GM23338 (cell line): ENCODE data around the gene SERPINB8. TPM values are rescaled to one million over a fixed set of nuclear protein-coding genes. Genes with fewer than 3 reads are reported as not detected.
"Not testable (repeated sequence)": the region's sequence is repeated elsewhere in the genome, so short reads cannot be mapped to it uniquely, and the experiment has no call there.

Experiments
- ATAC-seq: fragments of 200-7000 bp; cut with Tn5 transposase; 3 replicates; pipeline ENCODE4 v1.9.1; 2020
- DNase-seq: peaks from one replicate; pipeline ENCODE4 v3.0.0-alpha.2; 2015; ENCODE audit warnings: low spot score
- H2AFZ ChIP-seq: fragments of 200-600 bp; sonication (generic); 2 replicates; pipeline ENCODE4 v1.8.0; 2016; ENCODE audit warnings: antibody characterized with exemption, mild to moderate bottlenecking, moderate library complexity
- H3F3A ChIP-seq: fragments of 200-600 bp; sonication (generic); replicated peaks from 2 replicates; pipeline ENCODE4 v1.8.0; 2017; ENCODE audit warnings: antibody characterized with exemption, mixed run types, low read depth
- H3K27ac ChIP-seq: fragments of 200-600 bp; sonication (generic); 2 replicates; pipeline ENCODE4 v1.6.1; 2016; ENCODE audit warnings: low read depth
- H3K27me3 ChIP-seq: fragments of 200-600 bp; sonication (generic); 2 replicates; pipeline ENCODE4 v1.8.0; 2016; ENCODE audit warnings: mild to moderate bottlenecking, mixed run types, moderate library complexity; ENCODE audit not compliant: insufficient read depth
- H3K36me3 ChIP-seq: fragments of 200-600 bp; sonication (generic); 2 replicates; pipeline ENCODE4 v1.8.0; 2016; ENCODE audit warnings: mild to moderate bottlenecking; ENCODE audit not compliant: insufficient read depth
- H3K4me1 ChIP-seq: fragments of 200-600 bp; sonication (generic); 2 replicates; pipeline ENCODE4 v1.8.0; 2016; ENCODE audit warnings: mild to moderate bottlenecking, moderate library complexity; ENCODE audit not compliant: insufficient read depth
- H3K4me2 ChIP-seq: fragments of 200-600 bp; sonication (generic); 2 replicates; pipeline ENCODE4 v1.7.1; 2017; ENCODE audit warnings: mixed run types
- H3K4me3 ChIP-seq: fragments of 200-600 bp; sonication (generic); 2 replicates; pipeline ENCODE4 v1.6.1; 2016; ENCODE audit warnings: mixed run types
- H3K79me2 ChIP-seq: fragments of 200-600 bp; sonication (generic); replicated peaks from 2 replicates; pipeline ENCODE4 v1.8.0; 2017; ENCODE audit warnings: mild to moderate bottlenecking; ENCODE audit not compliant: insufficient read depth
- H3K9me2 ChIP-seq: fragments of 200-600 bp; sonication (generic); 2 replicates; pipeline ENCODE4 v1.8.0; 2017; ENCODE audit not compliant: insufficient read depth
- H4K20me1 ChIP-seq: fragments of 200-600 bp; sonication (generic); replicated peaks from 2 replicates; pipeline ENCODE4 v1.8.0; 2017; ENCODE audit warnings: mild to moderate bottlenecking; ENCODE audit not compliant: insufficient read depth
- H3K27ac Mint-ChIP-seq: 2 replicates; pipeline ENCODE4 v1.8.0; 2020; ENCODE audit warnings: inconsistent platforms, mild to moderate bottlenecking, moderate library complexity, mixed read lengths
- H3K27me3 Mint-ChIP-seq: 3 replicates; pipeline ENCODE4 v1.8.0; 2022; ENCODE audit warnings: low read depth, mild to moderate bottlenecking, moderate library complexity, mixed read lengths, inconsistent platforms; ENCODE audit not compliant: insufficient read depth, poor library complexity
- H3K36me3 Mint-ChIP-seq: 3 replicates; pipeline ENCODE4 v1.8.0; 2021; ENCODE audit warnings: low read depth, mild to moderate bottlenecking, inconsistent platforms, moderate library complexity, mixed read lengths
- H3K4me1 Mint-ChIP-seq: 3 replicates; pipeline ENCODE4 v1.8.0; 2020; ENCODE audit warnings: mild to moderate bottlenecking, inconsistent platforms, mixed read lengths
- H3K4me3 Mint-ChIP-seq: 3 replicates; pipeline ENCODE4 v1.8.0; 2021; ENCODE audit warnings: moderate library complexity, mild to moderate bottlenecking, inconsistent platforms, mixed read lengths
- H3K9me3 Mint-ChIP-seq: 3 replicates; pipeline ENCODE4 v1.8.0; 2020; ENCODE audit warnings: moderate library complexity, mild to moderate bottlenecking, inconsistent platforms, mixed read lengths
- NANOG ChIP-seq: IDR thresholded peaks from 2 replicates; pipeline ENCODE4 v1.6.1; 2016; ENCODE audit warnings: antibody characterized with exemption, borderline replicate concordance
- POLR2AphosphoS5 ChIP-seq: IDR thresholded peaks from 2 replicates; pipeline ENCODE4 v1.6.1; 2016; ENCODE audit warnings: antibody characterized with exemption, low read depth
- polyA plus RNA-seq: library from polyadenylated mRNA; unstranded; fragments of >200 nt; fragmentation: Nextera tagmentation; extraction: Ambion mirVana; gene quantifications from 2 replicates; pipeline ENCODE4 v1.2.1, GENCODE V29; 2016
- total RNA-seq: library from RNA; depleted of rRNA; stranded (reverse); fragments of >200 nt; shearing (Covaris generic); gene quantifications from 2 replicates; pipeline ENCODE4 v1.2.3, GENCODE V29; 2014
- TF ChIP-seq, protein P1 (sequence below): IDR thresholded peaks from 2 replicates; pipeline ENCODE4 v1.6.1; 2016; ENCODE audit warnings: antibody characterized with exemption
- TF ChIP-seq, protein P2 (sequence below), 2 experiments: fragments of 200-600 bp in 1 of 2; sonication (generic) in 1 of 2; conservative IDR thresholded peaks; 2 replicates each; pipeline versions ENCODE4 v1.5.1 to v1.6.1; 2016 to 2017; ENCODE audit warnings: antibody characterized with exemption in 2 of 2, low read depth in 2 of 2, mild to moderate bottlenecking in 2 of 2, moderate library complexity in 1 of 2
- TF ChIP-seq, protein P3 (sequence below): fragments of 250-450 bp; sonication (Bioruptor Pico); IDR thresholded peaks from 2 replicates; pipeline ENCODE4 v1.5.0; 2020; ENCODE audit warnings: mild to moderate bottlenecking, moderate library complexity

SERPINB8 gene
- total and polyA plus RNA-seq, 2 experiments from 2014 or later = 0.50 to 2.1 TPM

DNA sequence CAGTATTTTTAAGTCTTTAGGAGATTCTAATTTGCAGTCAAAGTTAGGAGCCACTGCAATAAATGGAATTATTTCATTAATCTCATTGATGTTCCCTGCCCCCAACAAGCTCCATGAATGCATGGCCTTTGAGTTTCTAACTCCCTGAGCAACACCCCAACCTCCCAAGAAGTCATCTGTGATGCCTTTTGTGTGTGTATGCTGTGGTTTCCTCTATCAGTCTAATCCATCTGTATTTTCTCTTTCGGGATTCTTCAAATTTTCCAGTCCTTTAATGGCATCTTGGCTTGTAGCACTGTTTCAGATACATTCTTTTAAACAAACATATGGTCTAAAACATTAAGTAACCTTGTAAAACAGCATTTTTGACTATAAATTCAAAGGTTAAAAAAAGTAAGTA is 45.3 kb upstream of the SERPINB8 start:
- Histone ChIP-seq H3K4me1 (no peaks in the 10 kb centered on the region), H4K20me1 (no peaks in the 10 kb centered on the region), H3K27ac (no peak overlapping the region), H3K4me3 (no peak overlapping the region), H3K79me2 (no peaks in the 10 kb centered on the region), H3K4me2 (no peak overlapping the region), H3F3A (no peaks in the 10 kb centered on the region), H3K36me3 (no peaks in the 10 kb centered on the region), H3K9me2 (no peaks in the 10 kb centered on the region; the same call in 1 of the 2 replicates), H3K27me3 (no peaks in the 10 kb centered on the region), H2AFZ (no peak overlapping the region)
- DNase-seq = no peak
- Mint-ChIP-seq H3K36me3 (no peaks in the 10 kb centered on the region), H3K27ac (no peak overlapping the region), H3K9me3 (no peaks in the 10 kb centered on the region), H3K4me1 (no peaks in the 10 kb centered on the region), H3K27me3 (no peaks in the 10 kb centered on the region), H3K4me3 (no peak overlapping the region)
- ATAC-seq = no peak
- TF ChIP-seq NANOG = no peak
- TF ChIP-seq, protein P1, sequence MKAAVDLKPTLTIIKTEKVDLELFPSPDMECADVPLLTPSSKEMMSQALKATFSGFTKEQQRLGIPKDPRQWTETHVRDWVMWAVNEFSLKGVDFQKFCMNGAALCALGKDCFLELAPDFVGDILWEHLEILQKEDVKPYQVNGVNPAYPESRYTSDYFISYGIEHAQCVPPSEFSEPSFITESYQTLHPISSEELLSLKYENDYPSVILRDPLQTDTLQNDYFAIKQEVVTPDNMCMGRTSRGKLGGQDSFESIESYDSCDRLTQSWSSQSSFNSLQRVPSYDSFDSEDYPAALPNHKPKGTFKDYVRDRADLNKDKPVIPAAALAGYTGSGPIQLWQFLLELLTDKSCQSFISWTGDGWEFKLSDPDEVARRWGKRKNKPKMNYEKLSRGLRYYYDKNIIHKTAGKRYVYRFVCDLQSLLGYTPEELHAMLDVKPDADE = no peak

- no peak overlapping the region for H2AFZ ChIP-seq
- H3K4me3 Mint-ChIP-seq = no peak overlapping the region
- no peaks in the 10 kb centered on the region for H4K20me1 ChIP-seq
- H3K27ac ChIP-seq = no peak overlapping the region
- no peaks in the 10 kb centered on the region for H3K9me3 Mint-ChIP-seq
- H3K4me1 ChIP-seq = no peaks in the 10 kb centered on the region
- H3K4me3 ChIP-seq = no peak overlapping the region
- no peaks in the 10 kb centered on the region for H3K79me2 ChIP-seq
- no peak overlapping the region for H3K27ac Mint-ChIP-seq
- no peaks in the 10 kb centered on the region for H3F3A ChIP-seq
- no peaks in the 10 kb centered on the region for H3K36me3 ChIP-seq
- no peaks in the 10 kb centered on the region for H3K27me3 ChIP-seq
- no peaks in the 10 kb centered on the region for H3K27me3 Mint-ChIP-seq
- ATAC-seq (no peak), DNase-seq (no peak)
- H3K36me3 Mint-ChIP-seq = no peaks in the 10 kb centered on the region
- no peak overlapping the region for H3K4me2 ChIP-seq
- no peaks in the 10 kb centered on the region for H3K9me2 ChIP-seq
- TF ChIP-seq, protein P2, sequence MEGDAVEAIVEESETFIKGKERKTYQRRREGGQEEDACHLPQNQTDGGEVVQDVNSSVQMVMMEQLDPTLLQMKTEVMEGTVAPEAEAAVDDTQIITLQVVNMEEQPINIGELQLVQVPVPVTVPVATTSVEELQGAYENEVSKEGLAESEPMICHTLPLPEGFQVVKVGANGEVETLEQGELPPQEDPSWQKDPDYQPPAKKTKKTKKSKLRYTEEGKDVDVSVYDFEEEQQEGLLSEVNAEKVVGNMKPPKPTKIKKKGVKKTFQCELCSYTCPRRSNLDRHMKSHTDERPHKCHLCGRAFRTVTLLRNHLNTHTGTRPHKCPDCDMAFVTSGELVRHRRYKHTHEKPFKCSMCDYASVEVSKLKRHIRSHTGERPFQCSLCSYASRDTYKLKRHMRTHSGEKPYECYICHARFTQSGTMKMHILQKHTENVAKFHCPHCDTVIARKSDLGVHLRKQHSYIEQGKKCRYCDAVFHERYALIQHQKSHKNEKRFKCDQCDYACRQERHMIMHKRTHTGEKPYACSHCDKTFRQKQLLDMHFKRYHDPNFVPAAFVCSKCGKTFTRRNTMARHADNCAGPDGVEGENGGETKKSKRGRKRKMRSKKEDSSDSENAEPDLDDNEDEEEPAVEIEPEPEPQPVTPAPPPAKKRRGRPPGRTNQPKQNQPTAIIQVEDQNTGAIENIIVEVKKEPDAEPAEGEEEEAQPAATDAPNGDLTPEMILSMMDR (conservative IDR thresholded peaks at IDR 0.05; ENCODE audit: low read depth in 2 of 2) = no peak
- TF ChIP-seq, protein P3, sequence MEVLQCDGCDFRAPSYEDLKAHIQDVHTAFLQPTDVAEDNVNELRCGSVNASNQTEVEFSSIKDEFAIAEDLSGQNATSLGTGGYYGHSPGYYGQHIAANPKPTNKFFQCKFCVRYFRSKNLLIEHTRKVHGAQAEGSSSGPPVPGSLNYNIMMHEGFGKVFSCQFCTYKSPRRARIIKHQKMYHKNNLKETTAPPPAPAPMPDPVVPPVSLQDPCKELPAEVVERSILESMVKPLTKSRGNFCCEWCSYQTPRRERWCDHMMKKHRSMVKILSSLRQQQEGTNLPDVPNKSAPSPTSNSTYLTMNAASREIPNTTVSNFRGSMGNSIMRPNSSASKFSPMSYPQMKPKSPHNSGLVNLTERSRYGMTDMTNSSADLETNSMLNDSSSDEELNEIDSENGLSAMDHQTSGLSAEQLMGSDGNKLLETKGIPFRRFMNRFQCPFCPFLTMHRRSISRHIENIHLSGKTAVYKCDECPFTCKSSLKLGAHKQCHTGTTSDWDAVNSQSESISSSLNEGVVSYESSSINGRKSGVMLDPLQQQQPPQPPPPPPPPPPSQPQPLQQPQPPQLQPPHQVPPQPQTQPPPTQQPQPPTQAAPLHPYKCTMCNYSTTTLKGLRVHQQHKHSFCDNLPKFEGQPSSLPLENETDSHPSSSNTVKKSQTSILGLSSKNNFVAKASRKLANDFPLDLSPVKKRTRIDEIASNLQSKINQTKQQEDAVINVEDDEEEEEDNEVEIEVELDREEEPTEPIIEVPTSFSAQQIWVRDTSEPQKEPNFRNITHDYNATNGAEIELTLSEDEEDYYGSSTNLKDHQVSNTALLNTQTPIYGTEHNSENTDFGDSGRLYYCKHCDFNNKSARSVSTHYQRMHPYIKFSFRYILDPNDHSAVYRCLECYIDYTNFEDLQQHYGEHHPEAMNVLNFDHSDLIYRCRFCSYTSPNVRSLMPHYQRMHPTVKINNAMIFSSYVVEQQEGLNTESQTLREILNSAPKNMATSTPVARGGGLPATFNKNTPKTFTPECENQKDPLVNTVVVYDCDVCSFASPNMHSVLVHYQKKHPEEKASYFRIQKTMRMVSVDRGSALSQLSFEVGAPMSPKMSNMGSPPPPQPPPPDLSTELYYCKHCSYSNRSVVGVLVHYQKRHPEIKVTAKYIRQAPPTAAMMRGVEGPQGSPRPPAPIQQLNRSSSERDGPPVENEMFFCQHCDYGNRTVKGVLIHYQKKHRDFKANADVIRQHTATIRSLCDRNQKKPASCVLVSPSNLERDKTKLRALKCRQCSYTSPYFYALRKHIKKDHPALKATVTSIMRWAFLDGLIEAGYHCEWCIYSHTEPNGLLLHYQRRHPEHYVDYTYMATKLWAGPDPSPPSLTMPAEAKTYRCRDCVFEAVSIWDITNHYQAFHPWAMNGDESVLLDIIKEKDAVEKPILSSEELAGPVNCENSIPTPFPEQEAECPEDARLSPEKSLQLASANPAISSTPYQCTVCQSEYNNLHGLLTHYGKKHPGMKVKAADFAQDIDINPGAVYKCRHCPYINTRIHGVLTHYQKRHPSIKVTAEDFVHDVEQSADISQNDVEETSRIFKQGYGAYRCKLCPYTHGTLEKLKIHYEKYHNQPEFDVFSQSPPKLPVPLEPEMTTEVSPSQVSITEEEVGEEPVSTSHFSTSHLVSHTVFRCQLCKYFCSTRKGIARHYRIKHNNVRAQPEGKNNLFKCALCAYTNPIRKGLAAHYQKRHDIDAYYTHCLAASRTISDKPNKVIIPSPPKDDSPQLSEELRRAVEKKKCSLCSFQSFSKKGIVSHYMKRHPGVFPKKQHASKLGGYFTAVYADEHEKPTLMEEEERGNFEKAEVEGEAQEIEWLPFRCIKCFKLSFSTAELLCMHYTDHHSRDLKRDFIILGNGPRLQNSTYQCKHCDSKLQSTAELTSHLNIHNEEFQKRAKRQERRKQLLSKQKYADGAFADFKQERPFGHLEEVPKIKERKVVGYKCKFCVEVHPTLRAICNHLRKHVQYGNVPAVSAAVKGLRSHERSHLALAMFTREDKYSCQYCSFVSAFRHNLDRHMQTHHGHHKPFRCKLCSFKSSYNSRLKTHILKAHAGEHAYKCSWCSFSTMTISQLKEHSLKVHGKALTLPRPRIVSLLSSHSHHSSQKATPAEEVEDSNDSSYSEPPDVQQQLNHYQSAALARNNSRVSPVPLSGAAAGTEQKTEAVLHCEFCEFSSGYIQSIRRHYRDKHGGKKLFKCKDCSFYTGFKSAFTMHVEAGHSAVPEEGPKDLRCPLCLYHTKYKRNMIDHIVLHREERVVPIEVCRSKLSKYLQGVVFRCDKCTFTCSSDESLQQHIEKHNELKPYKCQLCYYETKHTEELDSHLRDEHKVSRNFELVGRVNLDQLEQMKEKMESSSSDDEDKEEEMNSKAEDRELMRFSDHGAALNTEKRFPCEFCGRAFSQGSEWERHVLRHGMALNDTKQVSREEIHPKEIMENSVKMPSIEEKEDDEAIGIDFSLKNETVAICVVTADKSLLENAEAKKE (CRISPR knock-in tag) = no peak
- TF ChIP-seq POLR2AphosphoS5 = no peak
- H3K4me1 Mint-ChIP-seq = no peaks in the 10 kb centered on the region
Measured at GRCh38 chr18:63928331-63928730, 41.5 kb upstream of the SERPINB8 start.

GRCh38 chr18:63929369-63929768 is 40.5 kb upstream of the SERPINB8 start:
- not testable (repeated sequence) for H2AFZ ChIP-seq, H3K27me3 Mint-ChIP-seq, H3K27ac ChIP-seq, H4K20me1 ChIP-seq, H3K9me2 ChIP-seq, H3K9me3 Mint-ChIP-seq, H3K4me3 Mint-ChIP-seq, H3K36me3 ChIP-seq, H3K36me3 Mint-ChIP-seq, H3K4me3 ChIP-seq, H3K27me3 ChIP-seq, ATAC-seq, H3K79me2 ChIP-seq, DNase-seq, H3F3A ChIP-seq, H3K27ac Mint-ChIP-seq, H3K4me1 Mint-ChIP-seq, H3K4me1 ChIP-seq, H3K4me2 ChIP-seq
